GM19438 (cell line): ENCODE data around the gene SMARCD1.
"Not testable (repeated sequence)": the region's sequence is repeated elsewhere in the genome, so short reads cannot be mapped to it uniquely, and the experiment has no call there.

ENCODE experiments used
- ATAC-seq: cut with Tn5 transposase; IDR thresholded peaks from one replicate; pipeline ENCODE4 v1.9.1; 2021; ENCODE audit warnings: low read depth; ENCODE audit not compliant: unreplicated experiment

SMARCD1 gene

DNA sequence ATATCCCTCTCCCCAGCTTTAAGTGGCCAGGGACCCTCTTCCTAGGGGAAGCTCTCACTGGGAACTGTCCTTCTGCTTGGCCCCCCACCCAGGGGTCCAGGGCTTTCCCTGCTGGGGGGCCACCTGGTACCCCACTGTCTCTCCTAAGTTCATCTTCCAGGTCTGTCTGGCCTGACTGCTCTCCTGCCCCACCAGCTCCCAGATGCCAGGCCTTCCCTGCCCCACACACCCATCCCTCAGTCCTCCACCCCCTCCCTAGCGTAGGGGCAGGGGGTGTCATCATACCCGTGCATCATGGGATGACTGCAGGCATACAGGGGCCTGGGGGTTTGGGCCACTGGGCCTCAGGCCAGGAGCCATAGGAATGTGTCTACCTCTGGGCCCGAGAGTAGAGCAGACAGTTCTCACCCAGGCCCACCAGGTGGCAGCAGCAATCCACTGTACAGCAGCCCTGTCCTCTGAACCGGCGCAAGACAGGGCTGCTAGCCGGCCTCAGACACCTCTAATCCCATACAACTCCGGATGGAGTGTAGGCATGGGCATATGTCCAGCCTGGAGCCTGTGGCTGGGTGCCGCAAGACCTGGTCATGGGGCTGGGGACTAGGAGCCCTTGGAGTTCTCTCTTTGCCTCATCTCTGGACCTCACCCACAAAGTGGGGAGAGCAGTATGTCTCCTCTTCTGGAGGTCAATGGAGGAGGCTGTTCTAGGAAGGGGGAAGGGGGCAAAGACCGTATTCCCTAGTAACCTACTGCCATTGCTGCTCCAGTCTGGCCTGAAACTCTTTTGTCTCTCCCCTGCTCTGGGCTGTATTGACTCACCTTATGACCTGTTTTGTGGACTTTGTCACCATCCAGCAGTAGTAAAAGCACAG lies 10.0 kb upstream of the SMARCD1 start:
- peak; percentile 83 for ATAC-seq

DNA sequence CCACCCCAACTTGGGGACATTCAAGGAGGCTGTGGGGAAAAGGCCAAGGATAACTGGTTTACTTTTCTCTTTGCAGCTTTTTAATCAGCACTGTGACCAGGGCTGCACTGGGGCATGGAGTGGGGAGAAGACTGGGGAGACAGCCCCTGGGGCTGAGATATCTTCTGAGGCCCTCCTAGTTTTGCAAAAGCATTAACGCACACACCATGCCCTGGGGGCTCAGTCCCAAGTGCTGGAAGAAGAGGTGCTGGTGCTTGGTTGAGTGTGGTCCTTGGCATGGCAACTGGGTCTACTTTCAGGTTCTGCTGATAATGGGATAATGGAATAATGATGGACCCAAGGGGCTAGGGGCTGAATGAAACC lies 9.4 kb upstream of the SMARCD1 start:
- ATAC-seq = no peak

DNA sequence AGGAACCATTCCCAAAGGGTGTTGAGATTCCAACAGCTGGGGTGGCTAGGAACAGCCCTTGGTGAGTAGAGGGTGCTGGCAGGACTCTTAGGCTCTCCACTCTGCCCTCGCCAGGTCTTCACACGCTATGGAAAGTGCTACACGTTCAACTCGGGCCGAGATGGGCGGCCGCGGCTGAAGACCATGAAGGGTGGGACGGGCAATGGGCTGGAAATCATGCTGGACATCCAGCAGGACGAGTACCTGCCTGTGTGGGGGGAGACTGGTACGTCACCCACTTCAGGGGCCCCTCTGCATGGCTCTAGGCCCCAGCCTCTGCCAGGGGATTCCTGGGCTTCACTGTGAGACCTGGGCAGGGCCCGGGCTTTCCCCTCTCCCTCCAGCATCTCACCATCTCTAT lies 8.0 kb upstream of the SMARCD1 start:
- ATAC-seq = no peak

DNA sequence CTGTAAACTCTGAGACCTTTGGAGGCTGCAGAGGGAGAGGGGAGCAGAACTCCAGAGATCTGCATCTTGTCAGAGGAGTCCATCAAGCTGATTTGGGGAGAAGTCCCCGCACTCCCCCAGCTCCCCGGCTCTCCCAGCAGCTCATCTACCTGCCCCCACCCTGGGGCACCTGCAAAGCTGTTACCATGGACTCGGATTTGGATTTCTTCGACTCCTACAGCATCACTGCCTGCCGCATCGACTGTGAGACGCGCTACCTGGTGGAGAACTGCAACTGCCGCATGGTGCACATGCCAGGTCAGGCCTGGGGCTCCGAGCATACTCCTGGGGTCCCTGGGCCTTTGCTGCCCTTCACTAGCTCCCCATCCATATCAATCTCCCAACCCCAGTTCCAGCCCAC lies 6.9 kb upstream of the SMARCD1 start:
- no peak for ATAC-seq

DNA sequence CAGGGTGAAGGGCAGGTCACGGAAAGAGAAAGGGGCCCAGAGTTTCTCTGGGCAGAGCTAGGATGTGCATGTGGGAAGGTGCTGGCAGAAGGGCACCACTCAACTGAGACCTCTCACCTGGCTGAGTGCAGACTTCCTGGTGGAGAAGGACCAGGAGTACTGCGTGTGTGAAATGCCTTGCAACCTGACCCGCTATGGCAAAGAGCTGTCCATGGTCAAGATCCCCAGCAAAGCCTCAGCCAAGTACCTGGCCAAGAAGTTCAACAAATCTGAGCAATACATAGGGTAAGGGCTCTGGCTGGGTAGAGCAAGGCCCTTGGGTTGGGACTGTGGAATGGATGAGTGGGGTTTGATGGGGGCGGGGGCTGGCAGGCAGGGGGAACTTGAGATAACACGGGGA lies 5.4 kb upstream of the SMARCD1 start:
- no peak for ATAC-seq

DNA sequence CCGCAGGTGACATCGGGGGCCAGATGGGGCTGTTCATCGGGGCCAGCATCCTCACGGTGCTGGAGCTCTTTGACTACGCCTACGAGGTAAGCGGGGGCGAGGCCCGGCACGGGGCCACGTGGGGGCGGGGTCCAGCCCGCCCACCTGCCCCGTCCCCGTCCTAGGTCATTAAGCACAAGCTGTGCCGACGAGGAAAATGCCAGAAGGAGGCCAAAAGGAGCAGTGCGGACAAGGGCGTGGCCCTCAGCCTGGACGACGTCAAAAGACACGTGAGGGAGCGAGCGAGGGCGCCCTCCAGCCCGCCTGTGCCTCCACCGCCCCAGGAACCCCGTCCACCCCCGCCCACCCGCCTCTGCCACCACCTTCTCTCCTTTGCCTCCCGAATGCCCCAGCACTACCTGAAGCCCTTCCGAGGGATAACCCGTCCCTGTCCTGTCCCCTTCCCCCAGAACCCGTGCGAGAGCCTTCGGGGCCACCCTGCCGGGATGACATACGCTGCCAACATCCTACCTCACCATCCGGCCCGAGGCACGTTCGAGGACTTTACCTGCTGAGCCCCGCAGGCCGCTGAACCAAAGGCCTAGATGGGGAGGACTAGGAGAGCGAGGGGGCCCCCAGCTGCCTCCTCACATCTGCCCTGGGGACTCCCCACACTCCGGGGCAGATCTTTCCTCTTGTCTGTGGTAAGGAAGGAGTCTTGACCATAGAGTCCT lies 3.9 kb upstream of the SMARCD1 start:
- no peak for ATAC-seq

DNA sequence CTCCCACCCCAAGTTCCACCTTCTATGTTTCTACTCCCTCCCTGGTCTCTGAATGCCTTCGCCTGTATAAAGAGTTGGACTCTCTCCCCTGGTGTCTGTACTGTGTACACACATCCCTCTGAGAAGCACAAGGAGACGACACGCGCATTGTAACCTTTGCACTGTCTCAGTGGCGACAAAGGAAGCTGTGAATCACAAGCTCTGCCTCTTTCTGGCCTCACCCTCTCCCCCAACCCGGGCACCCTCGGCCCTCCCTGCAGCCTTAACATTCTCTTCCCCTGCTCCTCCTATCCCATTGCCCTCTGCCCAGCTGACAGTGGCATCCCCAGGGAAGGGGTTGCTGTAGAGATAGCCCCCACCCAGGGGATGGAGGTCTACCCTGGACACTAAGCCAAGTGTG lies 2.5 kb upstream of the SMARCD1 start:
- ATAC-seq = no peak

DNA sequence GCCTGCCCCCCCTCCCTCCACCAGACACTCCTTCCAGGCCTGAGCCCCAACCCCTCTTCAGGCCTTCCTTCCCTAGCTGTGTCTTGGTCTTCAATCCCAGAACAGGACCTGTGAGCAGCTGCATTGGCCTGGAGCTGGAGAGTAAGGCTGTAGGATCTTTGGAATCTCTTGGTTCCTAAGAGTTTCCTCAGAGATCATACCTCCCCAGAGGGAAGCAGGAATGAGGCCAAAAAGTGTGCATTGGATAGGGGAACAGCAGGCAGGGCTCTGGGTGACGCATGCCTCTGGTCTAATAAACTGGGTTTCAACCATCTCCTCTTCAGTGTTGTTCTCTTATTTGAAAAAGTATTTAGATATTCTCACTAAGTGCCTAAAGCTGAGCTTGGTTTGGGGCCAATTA lies 1.8 kb upstream of the SMARCD1 start:
- no peak for ATAC-seq

DNA sequence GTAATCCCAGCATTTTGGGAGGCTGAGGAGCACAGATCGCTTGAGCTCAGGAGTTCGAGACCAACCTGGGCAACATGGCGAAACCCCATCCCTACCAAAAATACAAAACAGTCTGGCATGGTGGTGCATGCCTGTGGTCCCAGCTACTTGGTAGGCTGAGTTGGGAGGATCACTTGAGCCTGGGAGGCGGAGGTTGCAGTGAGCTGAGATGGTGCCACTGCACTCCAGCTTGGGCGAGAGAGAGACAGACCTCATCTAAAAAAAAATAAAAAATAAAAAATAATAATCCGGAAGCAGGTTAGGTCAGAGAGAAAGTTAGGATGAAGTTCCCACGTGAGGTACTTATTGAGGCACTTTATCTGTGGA lies 750 bp upstream of the SMARCD1 start:
- not testable (repeated sequence) for ATAC-seq

DNA sequence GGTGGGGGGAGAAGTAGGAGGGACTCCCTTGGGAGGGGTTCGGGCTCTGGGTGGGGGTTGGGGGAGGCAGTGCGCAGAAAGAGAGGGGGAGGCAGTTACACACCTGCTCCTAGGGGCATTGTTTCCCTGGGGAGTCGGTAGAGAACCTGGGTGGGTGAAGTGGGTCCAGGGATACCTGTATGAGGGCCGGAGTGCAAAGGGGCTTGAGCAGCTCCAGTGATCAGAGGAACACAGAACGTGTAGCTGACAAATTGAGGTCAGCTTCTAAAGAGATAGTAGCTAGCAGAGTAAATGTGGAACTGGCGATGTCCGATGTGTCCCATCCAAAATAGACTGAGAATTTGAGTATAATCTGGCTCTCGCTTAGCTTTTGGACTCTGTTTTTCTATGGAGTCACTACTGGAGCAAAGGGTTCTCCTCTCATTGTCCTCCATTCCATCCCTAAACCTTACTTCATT lies 502 bp downstream of the SMARCD1 start:
- ATAC-seq = no peak

DNA sequence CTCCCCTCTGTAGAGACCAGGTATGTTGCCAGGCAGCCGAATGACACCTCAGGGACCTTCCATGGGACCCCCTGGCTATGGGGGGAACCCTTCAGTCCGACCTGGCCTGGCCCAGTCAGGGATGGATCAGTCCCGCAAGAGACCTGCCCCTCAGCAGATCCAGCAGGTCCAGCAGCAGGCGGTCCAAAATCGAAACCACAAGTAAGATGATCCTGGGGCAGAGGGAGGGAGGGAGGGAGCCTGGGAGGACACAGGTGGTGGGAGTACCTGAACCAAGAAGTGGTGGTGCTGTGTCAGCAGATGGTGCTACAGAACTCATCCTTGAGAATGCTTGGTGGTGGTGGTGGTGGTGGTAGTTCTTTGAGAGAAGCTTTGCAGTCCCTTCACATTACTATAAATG lies 1.0 kb downstream of the SMARCD1 start:
- ATAC-seq = no peak

DNA sequence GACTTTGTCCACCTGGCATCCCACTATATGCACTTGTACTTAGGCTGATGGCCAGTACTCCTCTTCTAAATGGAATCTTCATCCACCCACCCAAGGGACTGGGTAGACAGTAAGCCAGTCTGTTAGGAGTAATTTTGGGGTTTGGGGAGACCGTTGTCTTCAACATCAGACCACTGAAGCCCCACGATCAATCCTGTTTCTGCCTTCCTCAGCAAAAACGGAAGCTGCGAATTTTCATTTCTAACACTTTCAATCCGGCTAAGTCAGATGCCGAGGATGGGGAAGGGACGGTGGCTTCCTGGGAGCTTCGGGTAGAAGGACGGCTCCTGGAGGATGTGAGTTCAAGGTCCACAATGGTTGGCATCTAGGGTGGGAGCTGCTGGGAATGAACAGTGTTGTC lies 2.0 kb downstream of the SMARCD1 start:
- ATAC-seq = no peak

DNA sequence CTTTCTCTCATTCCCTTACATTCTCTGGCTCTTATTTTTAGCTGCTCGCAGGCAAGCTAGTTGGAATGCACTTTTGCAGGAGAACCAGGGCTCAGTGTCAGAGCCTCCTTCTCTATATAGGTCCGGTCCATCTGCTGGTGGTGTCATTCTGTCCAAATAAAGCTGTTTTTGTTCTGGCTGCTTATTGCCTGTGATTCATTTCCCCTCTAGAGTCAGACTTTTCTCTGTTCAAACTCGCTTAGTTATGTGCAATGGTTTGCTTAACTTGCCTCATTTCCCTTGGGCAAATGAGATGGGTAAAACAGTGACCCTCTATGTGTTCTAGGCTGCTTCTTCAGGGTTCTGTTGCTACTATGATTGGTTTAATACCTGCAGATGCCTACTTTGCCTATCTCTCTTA lies 2.9 kb downstream of the SMARCD1 start:
- no peak for ATAC-seq

DNA sequence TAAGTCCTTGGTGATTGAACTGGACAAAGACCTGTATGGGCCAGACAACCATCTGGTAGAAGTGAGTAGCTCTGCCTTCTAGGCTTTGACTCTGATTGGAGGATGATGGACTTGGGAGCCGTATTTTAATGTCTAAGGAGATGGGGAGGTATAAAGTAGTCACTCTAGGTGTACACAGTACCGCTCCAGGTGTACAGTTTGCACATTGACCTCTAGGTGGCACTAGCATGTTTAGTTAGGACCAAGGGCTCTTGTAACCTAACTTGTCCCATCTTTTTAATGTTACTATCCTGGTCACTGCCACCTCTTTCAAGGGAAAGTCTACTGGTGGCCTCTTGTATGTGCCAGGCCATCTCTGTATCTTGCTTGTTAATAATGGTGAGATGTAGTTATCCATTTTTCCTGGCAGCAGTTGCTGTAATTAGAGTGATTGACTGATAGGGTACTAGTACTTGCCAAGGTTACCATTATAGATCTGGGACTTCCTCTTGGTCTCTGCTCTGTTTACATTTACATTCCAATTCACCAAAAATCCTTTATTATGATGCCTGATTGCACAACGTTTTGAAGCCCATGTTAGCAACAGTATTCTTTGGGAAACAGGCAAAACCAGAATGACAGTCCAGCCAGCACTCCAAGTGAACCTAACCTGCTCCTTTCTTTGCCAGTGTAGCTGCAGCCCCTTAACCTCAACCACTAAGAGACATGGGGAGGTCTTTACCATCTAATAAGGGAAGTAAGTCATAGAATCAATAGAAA lies 3.6 kb downstream of the SMARCD1 start:
- ATAC-seq = no peak

DNA sequence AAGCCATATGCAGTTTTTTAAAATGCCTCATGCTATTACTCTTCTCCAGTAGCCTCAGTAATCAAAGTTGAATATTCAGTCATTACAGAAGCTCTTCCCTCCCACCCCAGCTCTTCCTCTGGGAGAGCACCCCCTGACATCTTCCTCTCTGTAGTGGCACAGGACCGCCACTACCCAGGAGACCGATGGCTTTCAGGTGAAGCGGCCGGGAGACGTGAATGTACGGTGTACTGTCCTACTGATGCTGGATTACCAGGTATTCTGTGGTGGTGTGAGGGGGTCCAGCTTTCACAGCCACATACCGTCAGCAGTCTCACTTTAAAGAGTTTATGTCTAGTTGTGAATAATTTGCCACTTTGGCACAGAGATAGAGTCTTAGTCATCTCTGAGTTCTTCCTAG lies 4.6 kb downstream of the SMARCD1 start:
- no peak for ATAC-seq

DNA sequence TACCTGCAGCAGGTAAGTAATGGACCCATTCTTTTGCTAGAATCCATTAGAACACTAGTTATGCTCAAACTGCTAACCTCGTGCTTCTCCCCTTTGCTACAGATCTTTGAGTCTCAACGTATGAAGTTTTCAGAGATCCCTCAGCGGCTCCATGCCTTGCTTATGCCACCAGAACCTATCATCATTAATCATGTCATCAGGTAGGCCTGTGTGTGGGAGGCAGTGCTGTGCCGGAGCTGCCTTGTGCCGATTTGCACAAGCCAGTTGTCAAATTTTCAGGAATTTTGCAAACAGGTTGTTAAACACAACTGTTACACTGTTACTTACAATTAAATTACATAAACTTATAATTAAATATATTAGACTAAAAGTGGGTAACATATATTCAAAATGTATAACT lies 5.2 kb downstream of the SMARCD1 start:
- ATAC-seq = no peak

DNA sequence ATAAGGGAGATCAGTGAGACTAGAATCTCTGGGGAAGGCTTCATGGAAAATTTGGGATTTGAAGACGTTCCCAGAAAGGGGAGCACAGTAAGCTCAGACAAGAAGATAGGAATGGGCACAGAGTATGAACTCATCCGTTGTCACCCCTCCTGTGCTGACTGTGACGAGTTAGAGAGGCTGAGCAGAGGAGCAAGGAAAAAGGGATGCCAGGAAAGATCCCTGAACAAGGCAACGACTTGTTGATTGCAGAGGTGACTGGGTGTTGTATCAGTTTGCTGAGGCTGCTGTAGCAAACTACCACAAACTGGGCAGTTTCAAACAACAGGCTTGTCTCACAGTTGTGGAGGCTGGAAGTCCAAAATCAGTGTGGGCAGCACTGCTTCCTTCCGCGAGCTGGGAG lies 12.8 kb downstream of the SMARCD1 start:
- no peak for ATAC-seq

DNA sequence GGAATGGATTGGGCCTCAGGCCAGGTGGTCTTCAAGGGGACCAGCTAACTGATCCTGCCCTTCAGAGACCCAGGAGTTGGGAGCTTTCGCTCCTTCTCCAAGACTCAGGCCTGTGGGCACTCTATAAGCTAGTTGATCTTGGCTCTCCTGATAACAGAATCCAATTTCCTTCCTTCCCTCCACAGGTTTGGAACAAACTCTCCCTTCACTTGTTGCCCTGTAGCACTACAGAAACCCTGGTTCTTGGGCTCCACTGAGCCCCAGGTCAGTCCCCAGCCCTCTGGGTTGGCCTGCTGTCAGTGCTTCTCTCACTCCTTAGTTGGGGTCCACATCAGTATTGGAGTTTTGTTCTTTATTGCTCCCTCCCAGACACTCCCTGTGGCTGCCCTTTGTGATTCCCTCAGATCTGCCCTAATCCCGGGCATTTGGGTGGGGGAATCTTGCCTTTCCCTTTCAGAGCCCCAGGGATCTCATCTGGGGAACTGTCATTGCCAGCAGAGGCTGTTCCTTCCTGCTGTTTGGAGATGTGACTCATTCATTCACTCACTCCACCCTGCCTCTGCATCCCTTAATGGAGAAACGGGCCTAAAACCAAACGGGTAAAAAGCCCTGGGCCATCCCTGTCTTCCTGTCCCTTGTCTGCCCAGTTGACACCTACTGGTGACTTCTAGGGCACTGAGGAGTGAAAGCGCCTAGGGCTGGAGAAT lies 14.3 kb downstream of the SMARCD1 start:
- ATAC-seq = no peak

DNA sequence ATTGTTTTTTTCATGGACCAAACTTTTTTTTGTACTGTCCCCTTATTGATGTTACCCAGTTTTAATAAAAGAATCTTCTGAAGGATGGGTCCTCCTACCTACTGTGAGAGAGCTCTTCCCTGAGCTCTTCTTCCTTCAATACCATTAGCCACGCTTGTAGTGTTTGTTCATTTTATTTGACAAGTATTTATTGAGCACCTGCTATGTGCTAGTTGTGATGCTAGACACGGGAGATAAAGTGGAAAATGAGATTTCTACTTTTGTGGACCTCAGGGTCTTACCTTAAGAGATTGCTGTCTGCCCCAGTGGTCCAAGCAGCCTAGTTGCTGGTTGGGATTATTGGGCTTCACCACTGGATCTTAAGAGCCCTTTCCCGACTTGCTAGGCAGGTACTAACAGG lies 15.4 kb downstream of the SMARCD1 start:
- ATAC-seq = no peak

DNA sequence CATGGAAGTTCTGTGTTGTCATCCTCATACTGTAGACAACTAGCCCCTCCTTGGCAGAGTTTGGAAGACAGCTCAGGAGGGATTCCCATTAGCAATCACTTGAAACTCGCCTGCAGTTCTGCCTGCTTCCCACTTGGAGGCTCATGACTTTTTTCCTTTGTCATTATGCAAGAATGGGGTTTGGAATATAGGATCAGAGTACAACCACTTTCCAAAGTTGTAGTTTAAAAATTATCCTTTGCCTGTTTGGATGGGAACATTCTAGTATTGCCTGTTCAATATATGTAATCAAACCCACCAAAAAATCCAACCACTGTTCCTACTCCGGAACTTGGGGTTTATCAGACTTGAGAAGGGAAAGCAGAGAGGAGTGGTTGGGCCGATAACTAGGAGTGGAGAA lies 16.5 kb downstream of the SMARCD1 start:
- no peak for ATAC-seq

DNA sequence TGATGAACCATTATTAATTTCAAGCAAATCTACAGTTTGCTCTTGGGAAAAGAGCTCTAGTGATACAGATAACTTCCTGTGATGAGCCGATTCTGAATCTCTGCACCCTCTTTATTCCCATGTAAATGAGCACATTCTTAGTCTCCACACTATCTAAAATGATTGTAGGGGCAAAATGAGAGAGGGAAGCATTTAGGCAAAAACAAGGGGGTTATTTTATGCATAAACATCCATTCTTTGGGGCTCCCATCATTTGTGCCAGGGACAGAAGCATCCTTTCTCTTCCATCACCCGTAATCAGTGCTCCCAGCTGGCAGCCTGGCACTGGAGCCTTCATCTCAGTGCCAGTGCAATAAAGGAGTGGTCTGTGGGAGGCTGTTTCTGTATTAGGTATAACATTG lies 17.0 kb downstream of the SMARCD1 start:
- no peak for ATAC-seq
